SK-N-SH (cell line): ENCODE results near the gene RNF44.

ENCODE experiments used
- CTCF ChIP-seq: fragments of 200-600 bp; sonication (generic); IDR thresholded peaks from 2 replicates; pipeline ENCODE4 v1.6.1; 2017; ENCODE audit warnings: antibody characterized with exemption, mild to moderate bottlenecking, moderate library complexity
- MAX ChIP-seq: IDR thresholded peaks from 2 replicates; pipeline ENCODE4 v1.4.0; 2012; ENCODE audit warnings: low read depth

- TF ChIP-seq MAX = no peak
- TF ChIP-seq CTCF = no peak
Measured at GRCh38 chr5:176552332-176552869, 15.2 kb upstream of the RNF44 start.
